GM10266 (cell line): ENCODE results near the gene HHIP.
A peak's percentile ranks its signal among the peaks of the same experiment; 100 is the strongest.

Experiments
- DNase-seq: peaks from one replicate; pipeline ENCODE4 v3.0.0; 2012; ENCODE audit errors: extremely low spot score
- TF ChIP-seq, protein P1 (sequence below): IDR thresholded peaks from 2 replicates; pipeline ENCODE4 v1.5.1; 2012; ENCODE audit warnings: mild to moderate bottlenecking, low read depth; ENCODE audit not compliant: control insufficient read depth, insufficient read depth; ENCODE audit errors: missing control alignments

HHIP gene

GRCh38 chr4:144633215-144633614 lies 12.7 kb upstream of the HHIP start:
- no peak for DNase-seq

DNA sequence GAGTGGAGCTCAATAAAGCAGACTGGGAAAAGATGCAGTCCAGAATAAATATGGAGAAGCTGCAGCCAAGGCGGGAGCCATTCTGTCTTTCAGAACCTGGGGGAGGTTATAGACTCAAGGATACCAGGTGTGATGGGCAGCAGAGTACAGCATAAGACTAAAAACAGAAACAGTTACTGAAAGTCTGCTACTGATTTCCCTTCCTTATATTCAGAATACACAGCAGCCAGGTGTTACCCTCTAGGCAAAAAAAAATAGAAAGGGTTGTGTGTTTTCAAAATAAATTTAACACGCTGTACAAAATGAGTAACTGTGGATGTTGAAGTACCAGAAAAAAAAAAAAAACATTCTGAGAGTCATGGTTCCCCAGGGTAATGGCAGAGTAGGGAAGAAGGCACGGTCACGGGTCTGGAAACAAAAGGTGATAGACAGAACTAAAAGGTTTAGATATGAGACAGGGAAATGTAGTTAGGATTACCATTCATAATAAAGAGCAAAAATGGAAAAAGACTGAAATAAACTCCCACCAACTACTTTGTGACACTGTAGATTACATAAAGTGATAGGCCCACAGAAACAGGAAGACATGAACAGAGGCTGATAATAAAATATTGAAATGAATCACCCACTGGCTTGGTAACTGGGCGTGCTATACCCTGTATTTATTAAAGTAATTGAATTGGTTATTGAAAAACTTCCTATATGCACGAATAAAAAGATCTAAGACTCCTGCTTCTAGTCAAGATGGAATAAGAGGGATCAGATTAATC lies 10.8 kb upstream of the HHIP start:
- DNase-seq, result no peak
- TF ChIP-seq, protein P1, sequence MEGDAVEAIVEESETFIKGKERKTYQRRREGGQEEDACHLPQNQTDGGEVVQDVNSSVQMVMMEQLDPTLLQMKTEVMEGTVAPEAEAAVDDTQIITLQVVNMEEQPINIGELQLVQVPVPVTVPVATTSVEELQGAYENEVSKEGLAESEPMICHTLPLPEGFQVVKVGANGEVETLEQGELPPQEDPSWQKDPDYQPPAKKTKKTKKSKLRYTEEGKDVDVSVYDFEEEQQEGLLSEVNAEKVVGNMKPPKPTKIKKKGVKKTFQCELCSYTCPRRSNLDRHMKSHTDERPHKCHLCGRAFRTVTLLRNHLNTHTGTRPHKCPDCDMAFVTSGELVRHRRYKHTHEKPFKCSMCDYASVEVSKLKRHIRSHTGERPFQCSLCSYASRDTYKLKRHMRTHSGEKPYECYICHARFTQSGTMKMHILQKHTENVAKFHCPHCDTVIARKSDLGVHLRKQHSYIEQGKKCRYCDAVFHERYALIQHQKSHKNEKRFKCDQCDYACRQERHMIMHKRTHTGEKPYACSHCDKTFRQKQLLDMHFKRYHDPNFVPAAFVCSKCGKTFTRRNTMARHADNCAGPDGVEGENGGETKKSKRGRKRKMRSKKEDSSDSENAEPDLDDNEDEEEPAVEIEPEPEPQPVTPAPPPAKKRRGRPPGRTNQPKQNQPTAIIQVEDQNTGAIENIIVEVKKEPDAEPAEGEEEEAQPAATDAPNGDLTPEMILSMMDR, result no peak

More at GRCh38 chr4:144633215-144633614, 12.7 kb upstream of the HHIP start:
- TF ChIP-seq, protein P1, result no peak

DNA sequence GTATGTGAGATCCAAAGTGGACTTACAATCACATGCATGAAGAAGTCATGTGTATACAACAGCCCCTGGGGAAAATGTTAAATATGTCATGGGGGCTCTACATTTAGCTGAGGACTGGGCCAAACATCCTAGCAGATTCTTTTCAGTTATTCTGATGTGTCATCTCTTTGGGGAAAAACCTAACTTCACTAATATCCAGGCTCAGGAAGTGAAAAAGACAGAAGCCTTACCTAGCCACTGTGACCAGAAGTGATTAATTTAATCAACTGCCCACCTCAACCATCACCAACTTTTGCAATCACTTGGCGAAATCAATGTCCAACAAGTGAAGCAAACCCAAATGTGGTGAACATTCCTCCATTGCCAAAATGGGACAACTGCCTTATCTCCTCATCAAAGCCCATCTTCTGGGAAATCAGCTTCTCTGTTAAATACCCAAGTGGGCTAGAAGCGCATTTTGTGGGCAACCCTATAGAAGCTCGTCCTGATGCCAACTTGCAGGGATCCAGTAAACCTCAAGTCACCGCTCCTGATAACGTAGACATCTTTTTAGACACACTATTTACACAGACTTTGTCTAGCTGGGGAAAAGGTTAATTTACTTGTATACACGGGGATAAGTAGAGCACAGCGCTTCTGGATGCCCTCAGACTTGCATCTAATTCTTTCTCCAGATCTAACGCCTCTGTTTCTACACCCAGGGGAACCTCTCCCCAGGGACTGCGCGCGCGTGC lies 1.4 kb upstream of the HHIP start:
- DNase-seq, result no peak
- TF ChIP-seq, protein P1, result no peak

- TF ChIP-seq, protein P1, result no peak
- no peak for DNase-seq
Measured at GRCh38 chr4:144645102-144645630, 790 bp upstream of the HHIP start.

DNA sequence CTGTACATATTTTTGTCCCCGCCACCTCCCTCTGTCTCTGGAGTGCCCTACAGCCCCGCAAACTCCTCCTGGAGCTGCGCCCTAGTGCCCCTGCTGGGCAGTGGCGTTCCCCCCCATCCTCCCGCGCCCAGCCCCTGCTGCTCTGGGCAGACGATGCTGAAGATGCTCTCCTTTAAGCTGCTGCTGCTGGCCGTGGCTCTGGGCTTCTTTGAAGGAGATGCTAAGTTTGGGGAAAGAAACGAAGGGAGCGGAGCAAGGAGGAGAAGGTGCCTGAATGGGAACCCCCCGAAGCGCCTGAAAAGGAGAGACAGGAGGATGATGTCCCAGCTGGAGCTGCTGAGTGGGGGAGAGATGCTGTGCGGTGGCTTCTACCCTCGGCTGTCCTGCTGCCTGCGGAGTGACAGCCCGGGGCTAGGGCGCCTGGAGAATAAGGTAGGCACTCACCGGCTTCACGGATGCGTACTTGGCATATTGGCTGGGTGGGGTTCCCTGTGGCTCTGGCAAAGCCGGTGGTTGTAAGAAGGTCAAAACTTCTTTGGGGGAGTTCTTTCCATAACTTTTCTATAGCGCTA lies 653 bp downstream of the HHIP start:
- TF ChIP-seq, protein P1, result no peak
- peak; percentile 32 for DNase-seq

GRCh38 chr4:144647095-144647561 lies 1.2 kb downstream of the HHIP start:
- DNase-seq, result peak; percentile 36
- TF ChIP-seq, protein P1, result no peak

GRCh38 chr4:144647590-144647989 lies 1.6 kb downstream of the HHIP start:
- TF ChIP-seq, protein P1, result no peak
- no peak for DNase-seq
